Choroid plexus epithelial cell (primary cell): ENCODE results near the gene COL4A4.
"Not testable (repeated sequence)": the region's sequence is repeated elsewhere in the genome, so short reads cannot be mapped to it uniquely, and the experiment has no call there.

ENCODE experiments used
- DNase-seq: peaks from one replicate; pipeline ENCODE4 v3.0.0-alpha.2; 2010; ENCODE audit warnings: low read depth
- H3K4me3 ChIP-seq: 2 replicates; pipeline ENCODE4 v1.5.1; 2011; ENCODE audit warnings: low read depth, mild to moderate bottlenecking, control low read depth, low read length, moderate library complexity
- CTCF ChIP-seq: conservative IDR thresholded peaks from 2 replicates; pipeline ENCODE4 v1.5.1; 2011; ENCODE audit warnings: low read depth, mild to moderate bottlenecking, control low read depth, inconsistent platforms, low read length, moderate library complexity

Gene COL4A4

GRCh38 chr2:227097495-227098161 is 66.4 kb downstream of the COL4A4 start:
- TF ChIP-seq CTCF, result no peak
- H3K4me3 ChIP-seq, result no peak overlapping the region
- DNase-seq, result no peak

DNA sequence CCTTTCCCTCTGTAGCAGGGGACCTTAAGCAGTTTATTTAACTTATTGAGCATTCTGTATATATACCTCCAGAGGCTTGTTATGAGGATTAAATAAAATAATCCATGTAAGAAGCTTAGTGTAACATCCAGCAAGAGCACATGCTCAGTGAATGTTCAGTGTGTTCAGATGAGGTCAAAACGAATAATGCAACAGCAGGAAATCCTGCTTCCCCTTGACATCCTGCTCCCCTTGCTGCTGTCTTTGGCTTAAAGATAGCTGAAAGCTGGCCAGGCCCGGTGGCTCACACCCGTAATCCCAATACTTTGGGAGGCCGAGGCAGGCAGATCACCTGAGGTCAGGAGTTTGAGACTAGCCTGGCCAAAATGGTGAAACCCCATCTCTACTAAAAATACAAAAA is 68.7 kb downstream of the COL4A4 start:
- DNase-seq, result peak; percentile 26
- H3K4me3 ChIP-seq, result no peak overlapping the region
- no peak for TF ChIP-seq CTCF

DNA sequence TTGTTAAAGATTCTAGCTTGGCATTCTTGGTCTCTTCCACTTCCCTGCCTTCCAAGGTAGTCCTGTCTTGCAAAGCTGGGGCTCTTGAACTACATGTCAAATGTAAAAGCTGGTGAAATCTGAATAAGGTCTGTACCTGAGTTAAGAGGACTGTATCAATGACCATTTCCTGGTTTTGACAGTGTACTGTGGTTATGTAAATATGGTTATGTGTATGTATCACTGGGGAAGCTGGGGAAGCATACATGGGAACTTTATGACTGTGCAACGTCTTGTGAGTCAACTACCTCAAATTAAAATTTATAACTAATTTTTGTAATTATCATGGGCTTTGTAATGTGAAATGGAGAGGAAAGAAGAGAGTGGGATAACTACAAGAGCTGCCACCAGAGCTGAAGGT is 81.7 kb downstream of the COL4A4 start:
- DNase-seq, result no peak
- no peak for TF ChIP-seq CTCF
- H3K4me3 ChIP-seq, result no peak overlapping the region

DNA sequence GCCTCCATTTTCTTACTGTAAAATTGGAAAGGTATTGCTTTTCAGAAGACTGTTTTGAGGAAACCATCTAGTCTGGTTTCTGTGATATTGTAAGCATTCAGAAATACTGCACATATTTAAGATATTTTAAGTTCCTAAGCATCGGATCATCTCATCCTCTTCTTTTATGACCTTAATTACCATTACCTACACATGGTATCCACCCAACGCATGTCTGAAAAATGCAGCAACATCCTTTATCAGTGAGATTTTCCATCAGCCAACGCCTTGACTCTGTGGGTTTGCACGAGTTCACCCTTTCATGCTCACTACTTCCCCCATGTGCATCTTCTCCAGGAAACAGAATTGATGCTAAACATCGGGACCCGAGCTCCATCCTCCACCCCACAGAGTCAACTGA is 84.3 kb downstream of the COL4A4 start:
- no peak for TF ChIP-seq CTCF
- no peak overlapping the region for H3K4me3 ChIP-seq
- peak; percentile 21 for DNase-seq

DNA sequence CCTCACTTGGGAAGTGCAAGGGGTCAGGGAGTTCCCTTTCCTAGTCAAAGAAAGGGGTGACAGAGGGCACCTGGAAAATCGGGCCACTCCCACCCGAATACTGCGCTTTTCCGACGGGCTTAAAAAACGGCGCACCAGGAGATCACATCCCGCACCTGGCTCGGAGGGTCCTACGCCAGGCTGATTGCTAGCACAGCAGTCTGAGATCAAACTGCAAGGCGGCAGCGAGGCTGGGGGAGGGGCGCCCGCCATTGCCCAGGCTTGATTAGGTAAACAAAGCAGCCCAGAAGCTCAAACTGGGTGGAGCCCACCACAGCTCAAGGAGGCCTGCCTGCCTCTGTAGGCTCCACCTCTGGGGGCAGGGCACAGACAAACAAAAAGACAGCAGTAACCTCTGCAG is 98.9 kb downstream of the COL4A4 start:
- not testable (repeated sequence) for DNase-seq, H3K4me3 ChIP-seq

DNA sequence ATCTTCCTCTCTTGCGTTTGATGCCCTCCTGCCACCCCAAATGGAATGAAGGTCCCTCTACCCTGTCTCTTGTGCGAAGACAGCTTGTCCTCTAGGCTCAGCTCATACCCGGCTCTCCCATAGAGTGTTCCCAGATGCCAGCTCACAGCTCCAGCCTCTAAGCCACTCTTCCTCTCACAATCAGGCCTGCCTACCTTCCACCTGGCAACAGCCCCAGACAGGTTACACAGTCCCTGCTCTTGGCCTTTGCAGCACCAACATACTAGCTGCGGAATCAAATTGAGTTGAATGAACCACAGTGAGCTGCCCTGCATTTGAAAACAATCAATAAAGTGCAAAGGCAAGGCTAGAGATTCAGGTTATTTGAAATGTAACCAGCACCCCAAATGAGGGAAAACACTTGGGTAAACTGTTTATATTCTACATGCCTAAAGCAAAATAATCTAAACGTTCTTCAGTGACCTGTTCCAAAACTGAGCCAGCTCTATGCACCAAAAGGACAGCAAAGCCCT is 105.1 kb downstream of the COL4A4 start:
- H3K4me3 ChIP-seq, result no peak overlapping the region
- TF ChIP-seq CTCF, result no peak
- no peak for DNase-seq

- no peak for TF ChIP-seq CTCF
- no peak overlapping the region for H3K4me3 ChIP-seq
- DNase-seq, result no peak
Measured at GRCh38 chr2:227057743-227058447, 106.1 kb downstream of the COL4A4 start.
